NCI-H1092 treated with DMSO at 0.1 percent for 48 hours (cell line): ENCODE measurements around the gene MYLK4.

Experiments used
- DNase-seq: peaks from one replicate; lab custom pipeline; 2025; lab: John Stamatoyannopoulos, UW

MYLK4 gene

GRCh38 chr6:2750832-2751231 is at the start of gene MYLK4:
MYLK4 (minus strand) TSS chr6:2750922; CDS start chr6:2749294, 1,628 bp downstream.
- DNase-seq = no peak

GRCh38 chr6:2799936-2800527 is 49.3 kb upstream of the MYLK4 start:
- no peak for DNase-seq

GRCh38 chr6:2798586-2799134 is 47.9 kb upstream of the MYLK4 start:
- no peak for DNase-seq

- no peak for DNase-seq
Observed at GRCh38 chr6:2797564-2798031, 46.9 kb upstream of the MYLK4 start.

GRCh38 chr6:2796861-2797260 is 46.1 kb upstream of the MYLK4 start:
- no peak for DNase-seq

- DNase-seq = no peak
Observed at GRCh38 chr6:2795956-2796355, 45.2 kb upstream of the MYLK4 start.

- no peak for DNase-seq
Observed at GRCh38 chr6:2795162-2795561, 44.4 kb upstream of the MYLK4 start.

GRCh38 chr6:2794171-2794730 is 43.5 kb upstream of the MYLK4 start:
- DNase-seq = no peak

GRCh38 chr6:2793534-2794151 is 42.9 kb upstream of the MYLK4 start:
- DNase-seq = no peak

GRCh38 chr6:2792330-2793110 is 41.8 kb upstream of the MYLK4 start:
- DNase-seq = no peak

GRCh38 chr6:2791450-2791974 is 40.8 kb upstream of the MYLK4 start:
- no peak for DNase-seq

- DNase-seq = peak; percentile 8
Observed at GRCh38 chr6:2790588-2791449, 40.1 kb upstream of the MYLK4 start.

- no peak for DNase-seq
Observed at GRCh38 chr6:2786269-2786668, 35.5 kb upstream of the MYLK4 start.

- no peak for DNase-seq
Observed at GRCh38 chr6:2784930-2785329, 34.2 kb upstream of the MYLK4 start.

- no peak for DNase-seq
Observed at GRCh38 chr6:2784061-2784460, 33.3 kb upstream of the MYLK4 start.

- no peak for DNase-seq
Observed at GRCh38 chr6:2783188-2783963, 32.7 kb upstream of the MYLK4 start.

GRCh38 chr6:2782825-2783187 is 32.1 kb upstream of the MYLK4 start:
- no peak for DNase-seq

- no peak for DNase-seq
Observed at GRCh38 chr6:2782356-2782708, 31.6 kb upstream of the MYLK4 start.

- no peak for DNase-seq
Observed at GRCh38 chr6:2781685-2782355, 31.1 kb upstream of the MYLK4 start.

- DNase-seq = no peak
Observed at GRCh38 chr6:2780102-2780737, 29.5 kb upstream of the MYLK4 start.
